Panc1 (cell line): ENCODE data around the gene SRSF3. TPM values are rescaled to one million over a fixed set of nuclear protein-coding genes. Genes with fewer than 3 reads are reported as not detected.

ENCODE experiments used
- ATAC-seq: fragments of 200-7000 bp; cut with Tn5 transposase; 2 replicates; pipeline ENCODE4 v1.9.1; 2020; ENCODE audit warnings: mild to moderate bottlenecking, moderate library complexity
- BruUV-seq: library from RNA; stranded (reverse); fragments of 400-500 nt; replicated peaks from 2 replicates; lab custom pipeline; 2021; lab: Mats Ljungman, UMichigan
- CTCF ChIA-PET: fragments of 300-600 bp; sonication (Branson Sonifier 250); formaldehyde crosslinking; loops from one replicate; lab custom pipeline; 2022; ENCODE audit warnings: antibody characterized with exemption; lab: Charles Lee
- POLR2A ChIA-PET: fragments of 300-600 bp; sonication (Branson Sonifier 250); formaldehyde crosslinking; loops from one replicate; lab custom pipeline; 2022; ENCODE audit warnings: antibody characterized with exemption; lab: Charles Lee
- DNase-seq: peaks from one replicate; pipeline ENCODE4 v3.0.0-alpha.2; 2010; ENCODE audit warnings: low read depth, low spot score
- H3K27ac ChIP-seq: 2 replicates; pipeline ENCODE4 v1.5.1; 2011; ENCODE audit warnings: mild to moderate bottlenecking, low read length, inconsistent platforms
- H3K27me3 ChIP-seq: fragments of 200-500 bp; sonication (Bioruptor generic); 2 replicates; pipeline ENCODE4 v1.6.0; 2014; ENCODE audit warnings: low read length, inconsistent platforms; ENCODE audit not compliant: control insufficient read depth, insufficient read depth
- H3K36me3 ChIP-seq: fragments of 200-500 bp; sonication (Bioruptor generic); 2 replicates; pipeline ENCODE4 v1.5.1; 2014; ENCODE audit warnings: inconsistent platforms, mild to moderate bottlenecking, low read length, moderate library complexity; ENCODE audit not compliant: control insufficient read depth, insufficient read depth
- H3K4me1 ChIP-seq: 2 replicates; pipeline ENCODE4 v1.5.1; 2011; ENCODE audit warnings: inconsistent platforms, mild to moderate bottlenecking, low read length, moderate library complexity; ENCODE audit not compliant: control insufficient read depth, insufficient read depth
- H3K4me3 ChIP-seq, 2 experiments: 2 replicates each; pipeline ENCODE4 v1.5.1; 2011 to 2012; ENCODE audit warnings: low read depth in 2 of 2, low read length in 2 of 2, mild to moderate bottlenecking in 2 of 2, inconsistent platforms in 1 of 2, moderate library complexity in 1 of 2
- H3K9me3 ChIP-seq: fragments of 200-500 bp; sonication (Bioruptor generic); 2 replicates; pipeline ENCODE4 v1.5.1; 2014; ENCODE audit warnings: low read depth, mild to moderate bottlenecking, inconsistent platforms, low read length, moderate library complexity; ENCODE audit not compliant: control insufficient read depth, insufficient read depth
- POLR2AphosphoS5 ChIP-seq: IDR thresholded peaks from 2 replicates; pipeline ENCODE4 v1.6.1; 2012; ENCODE audit warnings: mild to moderate bottlenecking, low read depth, low read length, moderate library complexity
- SIN3A ChIP-seq: IDR thresholded peaks from 2 replicates; pipeline ENCODE4 v1.6.1; 2012; ENCODE audit warnings: low read depth, mild to moderate bottlenecking, low read length, moderate library complexity, borderline replicate concordance; ENCODE audit not compliant: insufficient read depth
- TCF7L2 ChIP-seq: IDR thresholded peaks from 2 replicates; pipeline ENCODE4 v1.6.1; 2011; ENCODE audit warnings: mild to moderate bottlenecking, low read depth, low read length, inconsistent platforms
- in situ Hi-C: cut with HindIII; loops from 2 replicates; pipeline ENCODE4 v1.10.0; 2016; ENCODE audit warnings: low sequenced_read_pairs, low pct_unique_long_range_greater_than_20kb
- intact Hi-C: fragments of 100-400 bp; cut with micrococcal nuclease; formaldehyde crosslinking; loops from one replicate; pipeline ENCODE4 v1.10.0; 2022; ENCODE audit not compliant: unreplicated experiment
- total RNA-seq: library from RNA; stranded (reverse); gene quantifications from one replicate; pipeline ENCODE4 v1.2.1, GENCODE V29; 2021; ENCODE audit not compliant: unreplicated experiment
- TF ChIP-seq, protein P1 (sequence below): fragments of 450-650 bp; IDR thresholded peaks from 2 replicates; pipeline ENCODE4 v1.5.1; 2017; ENCODE audit warnings: mild to moderate bottlenecking
- TF ChIP-seq, protein P2 (sequence below), 2 experiments: IDR thresholded peaks; 2 replicates each; pipeline ENCODE4 v1.6.1; 2011 to 2012; ENCODE audit warnings: low read depth in 2 of 2, control low read depth in 1 of 2, low read length in 1 of 2, mild to moderate bottlenecking in 1 of 2, moderate library complexity in 1 of 2; ENCODE audit not compliant: insufficient read depth in 1 of 2

Gene SRSF3
- total RNA-seq, 1 experiment from 2014 or later = 356 TPM

DNA sequence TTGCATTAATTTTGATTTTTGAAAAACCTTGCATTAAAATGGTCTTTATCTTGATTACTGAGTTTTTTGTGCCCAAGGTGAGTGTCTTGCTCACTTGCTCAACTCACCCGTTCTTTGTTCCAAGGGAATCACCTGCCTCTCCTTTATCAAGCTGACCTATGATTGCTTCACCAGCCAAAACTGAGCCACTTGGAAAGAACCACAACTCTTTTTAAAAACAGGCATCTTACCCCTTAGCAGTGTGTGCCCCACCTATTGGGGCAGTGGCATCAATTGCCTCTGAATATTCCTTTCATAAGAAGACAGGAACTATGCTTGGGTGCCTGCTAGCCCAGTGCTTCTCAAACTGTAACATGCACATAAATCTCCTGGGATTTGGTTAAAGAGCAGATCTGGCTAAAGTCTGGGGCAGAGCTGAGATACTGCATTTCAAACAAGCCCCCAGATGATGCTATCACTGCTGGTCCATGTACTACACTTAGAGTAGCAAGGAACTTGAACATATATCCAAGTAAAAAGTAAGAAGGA lies 43.6 kb upstream of the SRSF3 start:
- Histone ChIP-seq H3K36me3 (no peaks in the 10 kb centered on the region; the same call in 1 of the 2 replicates), H3K4me3 (no peak overlapping the region), H3K9me3 (no peaks in the 10 kb centered on the region), H3K27me3 (no peaks in the 10 kb centered on the region), H3K4me1 (peaks cover 8% of the 10 kb centered on the region), H3K27ac (no peak overlapping the region)
- DNase-seq (no peak), ATAC-seq (no peak)
- ChIA-PET POLR2A (no interaction called here), CTCF (no interaction called here)
- in situ Hi-C loops (no loop called here), intact Hi-C loops (no loop called here)
- TF ChIP-seq TCF7L2 = no peak
- TF ChIP-seq, protein P1, sequence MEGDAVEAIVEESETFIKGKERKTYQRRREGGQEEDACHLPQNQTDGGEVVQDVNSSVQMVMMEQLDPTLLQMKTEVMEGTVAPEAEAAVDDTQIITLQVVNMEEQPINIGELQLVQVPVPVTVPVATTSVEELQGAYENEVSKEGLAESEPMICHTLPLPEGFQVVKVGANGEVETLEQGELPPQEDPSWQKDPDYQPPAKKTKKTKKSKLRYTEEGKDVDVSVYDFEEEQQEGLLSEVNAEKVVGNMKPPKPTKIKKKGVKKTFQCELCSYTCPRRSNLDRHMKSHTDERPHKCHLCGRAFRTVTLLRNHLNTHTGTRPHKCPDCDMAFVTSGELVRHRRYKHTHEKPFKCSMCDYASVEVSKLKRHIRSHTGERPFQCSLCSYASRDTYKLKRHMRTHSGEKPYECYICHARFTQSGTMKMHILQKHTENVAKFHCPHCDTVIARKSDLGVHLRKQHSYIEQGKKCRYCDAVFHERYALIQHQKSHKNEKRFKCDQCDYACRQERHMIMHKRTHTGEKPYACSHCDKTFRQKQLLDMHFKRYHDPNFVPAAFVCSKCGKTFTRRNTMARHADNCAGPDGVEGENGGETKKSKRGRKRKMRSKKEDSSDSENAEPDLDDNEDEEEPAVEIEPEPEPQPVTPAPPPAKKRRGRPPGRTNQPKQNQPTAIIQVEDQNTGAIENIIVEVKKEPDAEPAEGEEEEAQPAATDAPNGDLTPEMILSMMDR = no peak
- TF ChIP-seq POLR2AphosphoS5 = no peak
- TF ChIP-seq, protein P2, sequence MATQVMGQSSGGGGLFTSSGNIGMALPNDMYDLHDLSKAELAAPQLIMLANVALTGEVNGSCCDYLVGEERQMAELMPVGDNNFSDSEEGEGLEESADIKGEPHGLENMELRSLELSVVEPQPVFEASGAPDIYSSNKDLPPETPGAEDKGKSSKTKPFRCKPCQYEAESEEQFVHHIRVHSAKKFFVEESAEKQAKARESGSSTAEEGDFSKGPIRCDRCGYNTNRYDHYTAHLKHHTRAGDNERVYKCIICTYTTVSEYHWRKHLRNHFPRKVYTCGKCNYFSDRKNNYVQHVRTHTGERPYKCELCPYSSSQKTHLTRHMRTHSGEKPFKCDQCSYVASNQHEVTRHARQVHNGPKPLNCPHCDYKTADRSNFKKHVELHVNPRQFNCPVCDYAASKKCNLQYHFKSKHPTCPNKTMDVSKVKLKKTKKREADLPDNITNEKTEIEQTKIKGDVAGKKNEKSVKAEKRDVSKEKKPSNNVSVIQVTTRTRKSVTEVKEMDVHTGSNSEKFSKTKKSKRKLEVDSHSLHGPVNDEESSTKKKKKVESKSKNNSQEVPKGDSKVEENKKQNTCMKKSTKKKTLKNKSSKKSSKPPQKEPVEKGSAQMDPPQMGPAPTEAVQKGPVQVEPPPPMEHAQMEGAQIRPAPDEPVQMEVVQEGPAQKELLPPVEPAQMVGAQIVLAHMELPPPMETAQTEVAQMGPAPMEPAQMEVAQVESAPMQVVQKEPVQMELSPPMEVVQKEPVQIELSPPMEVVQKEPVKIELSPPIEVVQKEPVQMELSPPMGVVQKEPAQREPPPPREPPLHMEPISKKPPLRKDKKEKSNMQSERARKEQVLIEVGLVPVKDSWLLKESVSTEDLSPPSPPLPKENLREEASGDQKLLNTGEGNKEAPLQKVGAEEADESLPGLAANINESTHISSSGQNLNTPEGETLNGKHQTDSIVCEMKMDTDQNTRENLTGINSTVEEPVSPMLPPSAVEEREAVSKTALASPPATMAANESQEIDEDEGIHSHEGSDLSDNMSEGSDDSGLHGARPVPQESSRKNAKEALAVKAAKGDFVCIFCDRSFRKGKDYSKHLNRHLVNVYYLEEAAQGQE (IDR thresholded peaks at IDR 0.05; ENCODE audit: insufficient read depth in 1 of 2, low read depth in 2 of 2, low read length in 1 of 2) = no peak
- no peak for TF ChIP-seq SIN3A
- BruUV-seq = no TSS peak

DNA sequence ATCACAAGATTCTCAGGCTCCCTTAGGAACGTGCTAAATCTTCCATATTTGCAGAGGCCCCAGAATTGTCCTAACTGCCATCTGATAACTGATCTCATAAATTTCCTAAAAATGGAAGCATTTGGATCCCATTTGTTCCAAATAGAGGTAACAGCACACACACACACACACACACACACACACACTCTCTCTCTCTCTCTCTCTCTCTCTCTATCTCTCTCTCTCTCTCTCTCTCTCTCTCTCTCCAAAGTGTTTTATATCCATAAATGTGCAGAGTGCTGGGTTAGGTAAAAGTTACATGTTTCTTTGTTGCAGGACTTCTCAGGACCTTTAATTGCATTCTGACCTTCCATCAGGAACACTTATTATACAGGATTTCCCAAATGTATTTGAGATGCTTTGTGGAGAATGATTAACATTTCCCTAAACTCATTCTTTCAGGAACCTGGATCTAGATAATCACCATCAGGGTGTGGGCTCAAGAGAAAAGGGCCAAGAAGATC lies 38.4 kb upstream of the SRSF3 start:
- TF ChIP-seq SIN3A (no peak), TCF7L2 (no peak), POLR2AphosphoS5 (no peak)
- TF ChIP-seq, protein P1 = no peak
- TF ChIP-seq, protein P2 (IDR thresholded peaks at IDR 0.05; ENCODE audit: insufficient read depth in 1 of 2, low read depth in 2 of 2, low read length in 1 of 2) = no peak
- DNase-seq (no peak), ATAC-seq (no peak)
- no peak overlapping the region for H3K4me3 ChIP-seq
- no peaks in the 10 kb centered on the region for H3K4me1 ChIP-seq
- no peaks in the 10 kb centered on the region for H3K36me3 ChIP-seq
- no peak overlapping the region for H3K27ac ChIP-seq
- no TSS peak for BruUV-seq
- CTCF ChIA-PET = no interaction called here
- intact Hi-C loops = no loop called here
- POLR2A ChIA-PET = no interaction called here
- no peaks in the 10 kb centered on the region for H3K9me3 ChIP-seq
- H3K27me3 ChIP-seq = no peaks in the 10 kb centered on the region
- in situ Hi-C loops = no loop called here
